HEK293 (cell line): ENCODE measurements around the gene BNIPL.

Experiments
- MZF1 ChIP-seq: fragments of 450-650 bp; formaldehyde crosslinking; IDR thresholded peaks from 2 replicates; pipeline ENCODE4 v1.5.1; 2017; ENCODE audit warnings: missing biosample characterization, missing genetic modification characterization, borderline replicate concordance
- PRDM1 ChIP-seq: fragments of 450-650 bp; formaldehyde crosslinking; IDR thresholded peaks from 2 replicates; pipeline ENCODE4; 2016; ENCODE audit warnings: missing biosample characterization, missing genetic modification characterization
- ZBTB1 ChIP-seq: fragments of 450-650 bp; formaldehyde crosslinking; IDR thresholded peaks from 2 replicates; pipeline ENCODE4 v1.5.1; 2016; ENCODE audit warnings: missing biosample characterization, missing genetic modification characterization
- ZBTB8A ChIP-seq: fragments of 450-650 bp; formaldehyde crosslinking; IDR thresholded peaks from 2 replicates; pipeline ENCODE4 v1.5.1; 2016; ENCODE audit warnings: missing biosample characterization, missing genetic modification characterization
- ZNF214 ChIP-seq: fragments of 450-650 bp; formaldehyde crosslinking; IDR thresholded peaks from 2 replicates; pipeline ENCODE4 v1.5.1; 2017; ENCODE audit warnings: missing biosample characterization, mild to moderate bottlenecking, missing genetic modification characterization, borderline replicate concordance
- ZNF558 ChIP-seq: fragments of 450-650 bp; formaldehyde crosslinking; IDR thresholded peaks from 2 replicates; pipeline ENCODE4 v1.5.1; 2016; ENCODE audit warnings: missing biosample characterization, missing genetic modification characterization
- TF ChIP-seq, protein P1 (sequence below): fragments of 450-650 bp; formaldehyde crosslinking; IDR thresholded peaks from 2 replicates; pipeline ENCODE4 v1.5.1; 2016; ENCODE audit warnings: missing biosample characterization, missing genetic modification characterization
- TF ChIP-seq, protein P2 (sequence below): fragments of 450-650 bp; formaldehyde crosslinking; IDR thresholded peaks from 2 replicates; pipeline ENCODE4 v1.5.1; 2017; ENCODE audit warnings: missing biosample characterization, missing genetic modification characterization
- TF ChIP-seq, protein P3 (sequence below): fragments of 450-650 bp; formaldehyde crosslinking; IDR thresholded peaks from 2 replicates; pipeline ENCODE4 v1.5.1; 2016; ENCODE audit warnings: missing biosample characterization, missing genetic modification characterization
- TF ChIP-seq, protein P4 (sequence below): fragments of 450-650 bp; formaldehyde crosslinking; IDR thresholded peaks from 2 replicates; pipeline ENCODE4 v1.5.1; 2016; ENCODE audit warnings: missing biosample characterization, missing genetic modification characterization
- TF ChIP-seq, protein P5 (sequence below): fragments of 450-650 bp; formaldehyde crosslinking; IDR thresholded peaks from 2 replicates; pipeline ENCODE4 v1.5.1; 2016; ENCODE audit warnings: missing biosample characterization, missing genetic modification characterization

DNA sequence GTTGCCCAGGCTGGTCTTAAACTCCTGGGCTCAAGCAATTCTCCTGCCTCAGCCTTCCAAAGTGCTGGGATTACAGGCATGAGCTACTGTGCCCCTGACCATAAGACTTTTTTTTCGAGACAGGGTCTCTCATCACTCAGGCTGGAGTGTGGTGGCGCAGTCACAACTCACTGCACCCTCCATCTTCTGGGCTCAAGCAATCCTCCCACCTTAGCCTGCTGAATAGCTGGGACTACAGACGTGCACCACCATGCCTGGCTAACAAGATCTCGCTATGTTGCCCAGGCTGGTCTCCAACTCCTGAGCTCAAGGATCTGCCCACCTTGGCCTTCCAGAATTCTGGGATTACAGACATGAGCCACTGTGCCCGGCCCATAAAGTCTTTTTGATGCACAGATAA, 13.1 kb downstream of the BNIPL start:
- TF ChIP-seq ZBTB1, result no peak
- TF ChIP-seq, protein P1, sequence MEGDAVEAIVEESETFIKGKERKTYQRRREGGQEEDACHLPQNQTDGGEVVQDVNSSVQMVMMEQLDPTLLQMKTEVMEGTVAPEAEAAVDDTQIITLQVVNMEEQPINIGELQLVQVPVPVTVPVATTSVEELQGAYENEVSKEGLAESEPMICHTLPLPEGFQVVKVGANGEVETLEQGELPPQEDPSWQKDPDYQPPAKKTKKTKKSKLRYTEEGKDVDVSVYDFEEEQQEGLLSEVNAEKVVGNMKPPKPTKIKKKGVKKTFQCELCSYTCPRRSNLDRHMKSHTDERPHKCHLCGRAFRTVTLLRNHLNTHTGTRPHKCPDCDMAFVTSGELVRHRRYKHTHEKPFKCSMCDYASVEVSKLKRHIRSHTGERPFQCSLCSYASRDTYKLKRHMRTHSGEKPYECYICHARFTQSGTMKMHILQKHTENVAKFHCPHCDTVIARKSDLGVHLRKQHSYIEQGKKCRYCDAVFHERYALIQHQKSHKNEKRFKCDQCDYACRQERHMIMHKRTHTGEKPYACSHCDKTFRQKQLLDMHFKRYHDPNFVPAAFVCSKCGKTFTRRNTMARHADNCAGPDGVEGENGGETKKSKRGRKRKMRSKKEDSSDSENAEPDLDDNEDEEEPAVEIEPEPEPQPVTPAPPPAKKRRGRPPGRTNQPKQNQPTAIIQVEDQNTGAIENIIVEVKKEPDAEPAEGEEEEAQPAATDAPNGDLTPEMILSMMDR (tag by site-specific recombination), result no peak
- no peak for TF ChIP-seq MZF1 (tag by site-specific recombination)
- TF ChIP-seq, protein P2, sequence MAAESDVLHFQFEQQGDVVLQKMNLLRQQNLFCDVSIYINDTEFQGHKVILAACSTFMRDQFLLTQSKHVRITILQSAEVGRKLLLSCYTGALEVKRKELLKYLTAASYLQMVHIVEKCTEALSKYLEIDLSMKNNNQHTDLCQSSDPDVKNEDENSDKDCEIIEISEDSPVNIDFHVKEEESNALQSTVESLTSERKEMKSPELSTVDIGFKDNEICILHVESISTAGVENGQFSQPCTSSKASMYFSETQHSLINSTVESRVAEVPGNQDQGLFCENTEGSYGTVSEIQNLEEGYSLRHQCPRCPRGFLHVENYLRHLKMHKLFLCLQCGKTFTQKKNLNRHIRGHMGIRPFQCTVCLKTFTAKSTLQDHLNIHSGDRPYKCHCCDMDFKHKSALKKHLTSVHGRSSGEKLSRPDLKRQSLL (tag by site-specific recombination), result no peak
- TF ChIP-seq ZNF558 (tag by site-specific recombination), result no peak
- TF ChIP-seq, protein P3, sequence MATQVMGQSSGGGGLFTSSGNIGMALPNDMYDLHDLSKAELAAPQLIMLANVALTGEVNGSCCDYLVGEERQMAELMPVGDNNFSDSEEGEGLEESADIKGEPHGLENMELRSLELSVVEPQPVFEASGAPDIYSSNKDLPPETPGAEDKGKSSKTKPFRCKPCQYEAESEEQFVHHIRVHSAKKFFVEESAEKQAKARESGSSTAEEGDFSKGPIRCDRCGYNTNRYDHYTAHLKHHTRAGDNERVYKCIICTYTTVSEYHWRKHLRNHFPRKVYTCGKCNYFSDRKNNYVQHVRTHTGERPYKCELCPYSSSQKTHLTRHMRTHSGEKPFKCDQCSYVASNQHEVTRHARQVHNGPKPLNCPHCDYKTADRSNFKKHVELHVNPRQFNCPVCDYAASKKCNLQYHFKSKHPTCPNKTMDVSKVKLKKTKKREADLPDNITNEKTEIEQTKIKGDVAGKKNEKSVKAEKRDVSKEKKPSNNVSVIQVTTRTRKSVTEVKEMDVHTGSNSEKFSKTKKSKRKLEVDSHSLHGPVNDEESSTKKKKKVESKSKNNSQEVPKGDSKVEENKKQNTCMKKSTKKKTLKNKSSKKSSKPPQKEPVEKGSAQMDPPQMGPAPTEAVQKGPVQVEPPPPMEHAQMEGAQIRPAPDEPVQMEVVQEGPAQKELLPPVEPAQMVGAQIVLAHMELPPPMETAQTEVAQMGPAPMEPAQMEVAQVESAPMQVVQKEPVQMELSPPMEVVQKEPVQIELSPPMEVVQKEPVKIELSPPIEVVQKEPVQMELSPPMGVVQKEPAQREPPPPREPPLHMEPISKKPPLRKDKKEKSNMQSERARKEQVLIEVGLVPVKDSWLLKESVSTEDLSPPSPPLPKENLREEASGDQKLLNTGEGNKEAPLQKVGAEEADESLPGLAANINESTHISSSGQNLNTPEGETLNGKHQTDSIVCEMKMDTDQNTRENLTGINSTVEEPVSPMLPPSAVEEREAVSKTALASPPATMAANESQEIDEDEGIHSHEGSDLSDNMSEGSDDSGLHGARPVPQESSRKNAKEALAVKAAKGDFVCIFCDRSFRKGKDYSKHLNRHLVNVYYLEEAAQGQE (tag by site-specific recombination), result no peak
- TF ChIP-seq ZNF214 (tag by site-specific recombination), result no peak
- no peak for TF ChIP-seq PRDM1 (tag by site-specific recombination)
- TF ChIP-seq, protein P4, sequence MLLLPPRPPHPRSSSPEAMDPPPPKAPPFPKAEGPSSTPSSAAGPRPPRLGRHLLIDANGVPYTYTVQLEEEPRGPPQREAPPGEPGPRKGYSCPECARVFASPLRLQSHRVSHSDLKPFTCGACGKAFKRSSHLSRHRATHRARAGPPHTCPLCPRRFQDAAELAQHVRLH (tag by site-specific recombination), result no peak
- TF ChIP-seq, protein P5, sequence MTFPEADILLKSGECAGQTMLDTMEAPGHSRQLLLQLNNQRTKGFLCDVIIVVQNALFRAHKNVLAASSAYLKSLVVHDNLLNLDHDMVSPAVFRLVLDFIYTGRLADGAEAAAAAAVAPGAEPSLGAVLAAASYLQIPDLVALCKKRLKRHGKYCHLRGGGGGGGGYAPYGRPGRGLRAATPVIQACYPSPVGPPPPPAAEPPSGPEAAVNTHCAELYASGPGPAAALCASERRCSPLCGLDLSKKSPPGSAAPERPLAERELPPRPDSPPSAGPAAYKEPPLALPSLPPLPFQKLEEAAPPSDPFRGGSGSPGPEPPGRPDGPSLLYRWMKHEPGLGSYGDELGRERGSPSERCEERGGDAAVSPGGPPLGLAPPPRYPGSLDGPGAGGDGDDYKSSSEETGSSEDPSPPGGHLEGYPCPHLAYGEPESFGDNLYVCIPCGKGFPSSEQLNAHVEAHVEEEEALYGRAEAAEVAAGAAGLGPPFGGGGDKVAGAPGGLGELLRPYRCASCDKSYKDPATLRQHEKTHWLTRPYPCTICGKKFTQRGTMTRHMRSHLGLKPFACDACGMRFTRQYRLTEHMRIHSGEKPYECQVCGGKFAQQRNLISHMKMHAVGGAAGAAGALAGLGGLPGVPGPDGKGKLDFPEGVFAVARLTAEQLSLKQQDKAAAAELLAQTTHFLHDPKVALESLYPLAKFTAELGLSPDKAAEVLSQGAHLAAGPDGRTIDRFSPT (tag by site-specific recombination), result no peak
- no peak for TF ChIP-seq ZBTB8A
